Trophoblast cell (in vitro differentiated cells and primary cell): ENCODE measurements around the gene OOSP3.

Source experiments
- DNase-seq, 2 donors: peaks; one replicate each; pipeline ENCODE4 v3.0.0-alpha.2; 2016
- H2AFZ ChIP-seq: 2 replicates; pipeline ENCODE4 v1.6.1; 2013; ENCODE audit warnings: low read length, moderate library complexity, mild to moderate bottlenecking; ENCODE audit not compliant: insufficient read depth, poor library complexity
- H2AK5ac ChIP-seq: 2 replicates; pipeline ENCODE4 v1.6.1; 2013; ENCODE audit warnings: mild to moderate bottlenecking, low read length
- H2BK120ac ChIP-seq: 2 replicates; pipeline ENCODE4 v1.6.1; 2013; ENCODE audit warnings: low read length, mild to moderate bottlenecking, moderate library complexity; ENCODE audit not compliant: insufficient read depth, poor library complexity
- H2BK12ac ChIP-seq: 2 replicates; pipeline ENCODE4 v1.6.1; 2013; ENCODE audit warnings: mild to moderate bottlenecking, low read length, moderate library complexity
- H2BK5ac ChIP-seq: 2 replicates; pipeline ENCODE4 v1.6.1; 2013; ENCODE audit warnings: low read length, low read depth, moderate library complexity, mild to moderate bottlenecking; ENCODE audit not compliant: poor library complexity
- H3K14ac ChIP-seq: 2 replicates; pipeline ENCODE4 v1.6.1; 2013; ENCODE audit warnings: mild to moderate bottlenecking, low read length
- H3K18ac ChIP-seq: 2 replicates; pipeline ENCODE4 v1.6.1; 2013; ENCODE audit warnings: mild to moderate bottlenecking, low read length
- H3K23ac ChIP-seq: 2 replicates; pipeline ENCODE4 v1.6.1; 2013; ENCODE audit warnings: low read length
- H3K27ac ChIP-seq: 2 replicates; pipeline ENCODE4 v1.5.1; 2013; ENCODE audit warnings: low read depth, mild to moderate bottlenecking, inconsistent platforms, low read length, moderate library complexity
- H3K27me3 ChIP-seq: 2 replicates; pipeline ENCODE4 v1.6.1; 2013; ENCODE audit warnings: inconsistent platforms, mild to moderate bottlenecking, low read length, moderate library complexity; ENCODE audit not compliant: insufficient read depth
- H3K36me3 ChIP-seq, 2 experiments: 1 replicate in 1 of 2; 2 replicates in 1 of 2; pipeline ENCODE4 v1.6.1; 2013; ENCODE audit warnings: low read length in 2 of 2, mild to moderate bottlenecking in 2 of 2, moderate library complexity in 1 of 2; ENCODE audit not compliant: insufficient read depth in 2 of 2, control insufficient read depth in 1 of 2
- H3K4ac ChIP-seq: 2 replicates; pipeline ENCODE4 v1.6.1; 2013; ENCODE audit warnings: low read depth, mild to moderate bottlenecking, low read length, moderate library complexity
- H3K4me1 ChIP-seq, 2 experiments: 1 replicate in 1 of 2; 2 replicates in 1 of 2; pipeline ENCODE4 v1.6.1; 2013; ENCODE audit warnings: low read length in 2 of 2, mild to moderate bottlenecking in 2 of 2, moderate library complexity in 1 of 2; ENCODE audit not compliant: insufficient read depth in 2 of 2, control insufficient read depth in 1 of 2
- H3K4me2 ChIP-seq: 2 replicates; pipeline ENCODE4 v1.6.1; 2013; ENCODE audit warnings: inconsistent platforms, mild to moderate bottlenecking, low read length, moderate library complexity
- H3K4me3 ChIP-seq: 2 replicates; pipeline ENCODE4 v1.5.1; 2013; ENCODE audit warnings: mild to moderate bottlenecking, low read depth, low read length, inconsistent platforms
- H3K79me1 ChIP-seq: one replicate; pipeline ENCODE4 v1.6.1; 2013; ENCODE audit warnings: low read length
- H3K79me2 ChIP-seq: 2 replicates; pipeline ENCODE4 v1.6.1; 2013; ENCODE audit warnings: low read length, mild to moderate bottlenecking; ENCODE audit not compliant: control insufficient read depth, insufficient read depth, poor library complexity
- H3K9ac ChIP-seq: 2 replicates; pipeline ENCODE4 v1.6.1; 2013; ENCODE audit warnings: mild to moderate bottlenecking, low read length
- H3K9me3 ChIP-seq: 2 replicates; pipeline ENCODE4 v1.6.1; 2013; ENCODE audit warnings: low read depth, mild to moderate bottlenecking, control low read depth, inconsistent platforms, low read length; ENCODE audit not compliant: insufficient read depth
- H4K12ac ChIP-seq: 2 replicates; pipeline ENCODE4 v1.6.1; 2013; ENCODE audit warnings: low read depth, mild to moderate bottlenecking, low read length, moderate library complexity
- H4K8ac ChIP-seq: 2 replicates; pipeline ENCODE4 v1.6.1; 2013; ENCODE audit warnings: low read depth, mild to moderate bottlenecking, low read length, moderate library complexity
- H4K91ac ChIP-seq: one replicate; pipeline ENCODE4 v1.6.1; 2013; ENCODE audit warnings: low read depth, mild to moderate bottlenecking, low read length, moderate library complexity
- WGBS: extraction: QIAGEN DNeasy Blood & Tissue Kit; methylation state at CpG from one replicate; pipeline ENCODE4 v1.1.7; 2013; ENCODE audit warnings: missing lambda C conversion rate; ENCODE audit not compliant: insufficient read length, insufficient coverage; ENCODE audit errors: extremely low coverage; 5-methylcytosine and 5-hydroxymethylcytosine counted together

OOSP3 gene

GRCh38 chr11:59918987-59919589 is 40.5 kb downstream of the OOSP3 start:
- no peak overlapping the region for H2BK12ac ChIP-seq
- no peaks in the 10 kb centered on the region for H3K27me3 ChIP-seq
- no peak overlapping the region for H2BK120ac ChIP-seq
- no peak overlapping the region for H3K18ac ChIP-seq
- no peak overlapping the region for H3K9ac ChIP-seq
- H3K79me1 ChIP-seq, result no peaks in the 10 kb centered on the region
- peaks cover 2% of the 10 kb centered on the region for H3K9me3 ChIP-seq
- H3K23ac ChIP-seq, result no peak overlapping the region
- no peak overlapping the region for H4K12ac ChIP-seq
- no peak overlapping the region for H3K14ac ChIP-seq
- H3K36me3 ChIP-seq, result peaks cover 0 to 3% of the 10 kb centered on the region in 2 experiments
- no peaks in the 10 kb centered on the region for H3K79me2 ChIP-seq
- no peak overlapping the region for H3K4me2 ChIP-seq
- H3K4me1 ChIP-seq, result no peaks in the 10 kb centered on the region
- WGBS, result no CpG with 5 or more reads among the region's 3 CpGs
- H4K8ac ChIP-seq, result no peak overlapping the region
- no peak overlapping the region for H4K91ac ChIP-seq
- no peak overlapping the region for H3K4me3 ChIP-seq
- peak in 1 of 2 donors; percentile 9 for DNase-seq
- H2AK5ac ChIP-seq, result no peak overlapping the region
- H3K27ac ChIP-seq, result no peak overlapping the region
- no peak overlapping the region for H2AFZ ChIP-seq
- H3K4ac ChIP-seq, result no peak overlapping the region
- no peak overlapping the region for H2BK5ac ChIP-seq

GRCh38 chr11:59923813-59924212 is 45.2 kb downstream of the OOSP3 start:
- Histone ChIP-seq H3K79me1 (no peaks in the 10 kb centered on the region), H3K4me3 (no peak overlapping the region), H3K4ac (no peak overlapping the region), H4K8ac (no peak overlapping the region), H3K27me3 (no peaks in the 10 kb centered on the region), H4K12ac (no peak overlapping the region), H2AK5ac (no peak overlapping the region), H3K79me2 (no peaks in the 10 kb centered on the region), H3K4me2 (no peak overlapping the region), H3K9ac (no peak overlapping the region), H2BK12ac (no peak overlapping the region), H2AFZ (no peak overlapping the region), H3K4me1 (no peaks in the 10 kb centered on the region), H3K36me3 (no peaks in the 10 kb centered on the region), H2BK5ac (no peak overlapping the region), H3K23ac (no peak overlapping the region), H4K91ac (no peak overlapping the region), H3K27ac (no peak overlapping the region), H3K14ac (no peak overlapping the region), H3K18ac (no peak overlapping the region), H2BK120ac (no peak overlapping the region), H3K9me3 (peaks cover 2% of the 10 kb centered on the region)
- WGBS, result no CpG with 5 or more reads among the region's 6 CpGs
- DNase-seq, result no peak

- no peak overlapping the region for H3K27ac ChIP-seq
- H4K91ac ChIP-seq, result no peak overlapping the region
- H2BK12ac ChIP-seq, result no peak overlapping the region
- H2AFZ ChIP-seq, result no peak overlapping the region
- H3K4me2 ChIP-seq, result no peak overlapping the region
- no peak overlapping the region for H3K9ac ChIP-seq
- no peak overlapping the region for H3K4ac ChIP-seq
- no peak overlapping the region for H4K8ac ChIP-seq
- no peak overlapping the region for H2BK120ac ChIP-seq
- H3K9me3 ChIP-seq, result peaks cover 9% of the 10 kb centered on the region
- no peak overlapping the region for H4K12ac ChIP-seq
- no peak overlapping the region for H2BK5ac ChIP-seq
- no peak overlapping the region for H3K23ac ChIP-seq
- no CpG with 5 or more reads among the region's 1 CpG for WGBS
- DNase-seq, result no peak
- H2AK5ac ChIP-seq, result no peak overlapping the region
- H3K36me3 ChIP-seq, result no peaks in the 10 kb centered on the region
- no peak overlapping the region for H3K18ac ChIP-seq
- H3K14ac ChIP-seq, result no peak overlapping the region
- no peaks in the 10 kb centered on the region for H3K79me1 ChIP-seq
- H3K4me3 ChIP-seq, result no peak overlapping the region
- no peaks in the 10 kb centered on the region for H3K27me3 ChIP-seq
- H3K4me1 ChIP-seq, result no peaks in the 10 kb centered on the region
- no peaks in the 10 kb centered on the region for H3K79me2 ChIP-seq
Measured at GRCh38 chr11:59931688-59932087, 53.1 kb downstream of the OOSP3 start.

GRCh38 chr11:59938132-59938531 is 59.5 kb downstream of the OOSP3 start, which contains the start of gene OOSP1:
Gene OOSP1 (plus strand): TSS chr11:59938432. CDS start chr11:59938455, 23 bp downstream.
- WGBS, result no CpG with 5 or more reads among the region's 2 CpGs
- no peak within 1 kb of the TSS for H3K4me3 ChIP-seq
- no peak within 1 kb of the TSS for H3K18ac ChIP-seq
- H4K8ac ChIP-seq, result no peak within 1 kb of the TSS
- no peak within 1 kb of the TSS for H4K12ac ChIP-seq
- H3K9ac ChIP-seq, result no peak within 1 kb of the TSS
- H2BK12ac ChIP-seq, result no peak within 1 kb of the TSS
- no peaks in the 10 kb centered on the region for H3K27me3 ChIP-seq
- H3K4me1 ChIP-seq, result no peaks in the 10 kb centered on the region
- no peak within 1 kb of the TSS for H4K91ac ChIP-seq
- no peaks in the 10 kb centered on the region for H3K79me2 ChIP-seq
- H3K36me3 ChIP-seq, result no peaks in the 10 kb centered on the region
- no peak within 1 kb of the TSS for H3K27ac ChIP-seq
- no peak within 1 kb of the TSS for H3K4ac ChIP-seq
- H3K14ac ChIP-seq, result no peak within 1 kb of the TSS
- H3K9me3 ChIP-seq, result no peaks in the 10 kb centered on the region
- H3K79me1 ChIP-seq, result no peaks in the 10 kb centered on the region
- H3K23ac ChIP-seq, result no peak within 1 kb of the TSS
- H2AK5ac ChIP-seq, result no peak within 1 kb of the TSS
- DNase-seq, result no peak
- H2AFZ ChIP-seq, result no peak within 1 kb of the TSS
- no peak within 1 kb of the TSS for H3K4me2 ChIP-seq
- no peak within 1 kb of the TSS for H2BK5ac ChIP-seq
- H2BK120ac ChIP-seq, result no peak within 1 kb of the TSS
